ENCODE data around the gene ZNF302. TPM values are rescaled to one million over a fixed set of nuclear protein-coding genes. Genes with fewer than 3 reads are reported as not detected.
"Not testable (repeated sequence)": the region's sequence is repeated elsewhere in the genome, so short reads cannot be mapped to it uniquely, and the experiment has no call there.

Gene ZNF302
- total RNA-seq, 4 donors from 2014 or later, result 14.9 to 43.2 (median 28.2) TPM

GRCh38 chr19:34664168-34664567, 13.3 kb upstream of the ZNF302 start:
- TF ChIP-seq, protein P1, sequence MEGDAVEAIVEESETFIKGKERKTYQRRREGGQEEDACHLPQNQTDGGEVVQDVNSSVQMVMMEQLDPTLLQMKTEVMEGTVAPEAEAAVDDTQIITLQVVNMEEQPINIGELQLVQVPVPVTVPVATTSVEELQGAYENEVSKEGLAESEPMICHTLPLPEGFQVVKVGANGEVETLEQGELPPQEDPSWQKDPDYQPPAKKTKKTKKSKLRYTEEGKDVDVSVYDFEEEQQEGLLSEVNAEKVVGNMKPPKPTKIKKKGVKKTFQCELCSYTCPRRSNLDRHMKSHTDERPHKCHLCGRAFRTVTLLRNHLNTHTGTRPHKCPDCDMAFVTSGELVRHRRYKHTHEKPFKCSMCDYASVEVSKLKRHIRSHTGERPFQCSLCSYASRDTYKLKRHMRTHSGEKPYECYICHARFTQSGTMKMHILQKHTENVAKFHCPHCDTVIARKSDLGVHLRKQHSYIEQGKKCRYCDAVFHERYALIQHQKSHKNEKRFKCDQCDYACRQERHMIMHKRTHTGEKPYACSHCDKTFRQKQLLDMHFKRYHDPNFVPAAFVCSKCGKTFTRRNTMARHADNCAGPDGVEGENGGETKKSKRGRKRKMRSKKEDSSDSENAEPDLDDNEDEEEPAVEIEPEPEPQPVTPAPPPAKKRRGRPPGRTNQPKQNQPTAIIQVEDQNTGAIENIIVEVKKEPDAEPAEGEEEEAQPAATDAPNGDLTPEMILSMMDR (IDR thresholded peaks at IDR 0.05 in 4 of 5, conservative IDR thresholded peaks at IDR 0.05 in 1 of 5), result no peak
- no peak for TF ChIP-seq POLR2A (IDR thresholded peaks at IDR 0.05)
- ATAC-seq (peak; percentile 57 to 79), DNase-seq (peak; percentile 50 to 78)
- in situ Hi-C loops (cut with MboI; ENCODE audit: low sequenced_read_pairs in 4 of 4) (no loop called here), intact Hi-C loops (cut with DNase I; ENCODE audit: low total_unique reads) (no loop called here)
- peak overlapping the region; percentile 60 to 79 (median 75) for H3K27ac ChIP-seq
- H3K4me3 ChIP-seq, result no peak overlapping the region
- H3K27me3 ChIP-seq, result no peaks in the 10 kb centered on the region
- peaks cover 15 to 19% of the 10 kb centered on the region in 2 donors for H3K4me1 ChIP-seq
- H3K36me3 ChIP-seq, result no peaks in the 10 kb centered on the region
- no peaks in the 10 kb centered on the region for H3K9me3 ChIP-seq

- peak overlapping the region; percentile 60 to 79 (median 75) for H3K27ac ChIP-seq
- H3K9me3 ChIP-seq, result no peaks in the 10 kb centered on the region
- intact Hi-C loops (cut with DNase I; ENCODE audit: low total_unique reads) (no loop called here), in situ Hi-C loops (cut with MboI; ENCODE audit: low sequenced_read_pairs in 4 of 4) (no loop called here)
- no peaks in the 10 kb centered on the region for H3K36me3 ChIP-seq
- TF ChIP-seq POLR2A (IDR thresholded peaks at IDR 0.05), result no peak
- DNase-seq (no peak), ATAC-seq (no peak)
- no peak overlapping the region for H3K4me3 ChIP-seq
- no peaks in the 10 kb centered on the region for H3K27me3 ChIP-seq
- peaks cover 15 to 19% of the 10 kb centered on the region in 2 donors for H3K4me1 ChIP-seq
Measured at GRCh38 chr19:34664870-34665269, 12.6 kb upstream of the ZNF302 start.

GRCh38 chr19:34665275-34665674, 12.2 kb upstream of the ZNF302 start:
- H3K27me3 ChIP-seq; in situ Hi-C loops (cut with MboI; ENCODE audit: low sequenced_read_pairs in 4 of 4); ATAC-seq; DNase-seq; H3K9me3 ChIP-seq; H3K36me3 ChIP-seq; H3K4me3 ChIP-seq; intact Hi-C loops (cut with DNase I; ENCODE audit: low total_unique reads): not testable (repeated sequence)
- Histone ChIP-seq H3K27ac (peak overlapping the region in 2 of 4 donors; percentile 76 to 79), H3K4me1 (peaks cover 15 to 19% of the 10 kb centered on the region in 2 donors)

GRCh38 chr19:34666200-34666957, 11.1 kb upstream of the ZNF302 start:
- Histone ChIP-seq H3K9me3 (no peaks in the 10 kb centered on the region), H3K4me3 (no peak overlapping the region), H3K27me3 (no peaks in the 10 kb centered on the region), H3K36me3 (no peaks in the 10 kb centered on the region), H3K4me1 (peaks cover 14 to 15% of the 10 kb centered on the region in 2 donors), H3K27ac (peak overlapping the region; percentile 75 to 84 (median 79))
- no peak for TF ChIP-seq POLR2A (IDR thresholded peaks at IDR 0.05)
- TF ChIP-seq, protein P1 (IDR thresholded peaks at IDR 0.05 in 4 of 5, conservative IDR thresholded peaks at IDR 0.05 in 1 of 5), result no peak
- no peak for ATAC-seq
- DNase-seq, result no peak
- in situ Hi-C loops (cut with MboI; ENCODE audit: low sequenced_read_pairs in 4 of 4) (no loop called here), intact Hi-C loops (cut with DNase I; ENCODE audit: low total_unique reads) (no loop called here)

DNA sequence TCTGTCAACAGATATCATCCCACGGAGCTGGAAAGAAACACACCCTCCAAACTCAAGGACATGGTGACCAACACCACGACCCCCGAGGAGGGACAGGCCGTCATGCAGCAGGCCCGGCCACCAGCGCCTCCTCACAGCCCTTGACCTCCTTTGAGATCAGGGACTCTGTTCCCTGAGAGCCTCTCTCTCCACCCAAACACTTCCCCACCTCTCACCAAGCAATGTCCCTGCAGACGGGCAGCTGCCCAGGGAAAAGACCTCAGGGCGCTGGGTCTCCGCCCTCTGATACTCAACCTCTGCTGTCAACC, 10.6 kb upstream of the ZNF302 start:
- Histone ChIP-seq H3K4me3 (peak overlapping the region; percentile 41 to 52 (median 48)), H3K9me3 (no peaks in the 10 kb centered on the region), H3K36me3 (no peaks in the 10 kb centered on the region), H3K4me1 (peaks cover 12 to 15% of the 10 kb centered on the region in 2 donors), H3K27me3 (no peaks in the 10 kb centered on the region), H3K27ac (peak overlapping the region; percentile 75 to 84 (median 79))
- intact Hi-C loops (cut with DNase I; ENCODE audit: low total_unique reads), result no loop called here
- in situ Hi-C loops (cut with MboI; ENCODE audit: low sequenced_read_pairs in 4 of 4), result no loop called here
- TF ChIP-seq, protein P1 (IDR thresholded peaks at IDR 0.05 in 4 of 5, conservative IDR thresholded peaks at IDR 0.05 in 1 of 5), result no peak
- TF ChIP-seq POLR2A (IDR thresholded peaks at IDR 0.05), result no peak
- no peak for DNase-seq
- no peak for ATAC-seq
